HG03520 (cell line): Measurements from ENCODE around the gene BLCAP.

Experiments used
- ATAC-seq: cut with Tn5 transposase; IDR thresholded peaks from one replicate; pipeline ENCODE4 v1.9.1; 2021; ENCODE audit warnings: mild to moderate bottlenecking, moderate library complexity; ENCODE audit not compliant: unreplicated experiment

BLCAP gene

DNA sequence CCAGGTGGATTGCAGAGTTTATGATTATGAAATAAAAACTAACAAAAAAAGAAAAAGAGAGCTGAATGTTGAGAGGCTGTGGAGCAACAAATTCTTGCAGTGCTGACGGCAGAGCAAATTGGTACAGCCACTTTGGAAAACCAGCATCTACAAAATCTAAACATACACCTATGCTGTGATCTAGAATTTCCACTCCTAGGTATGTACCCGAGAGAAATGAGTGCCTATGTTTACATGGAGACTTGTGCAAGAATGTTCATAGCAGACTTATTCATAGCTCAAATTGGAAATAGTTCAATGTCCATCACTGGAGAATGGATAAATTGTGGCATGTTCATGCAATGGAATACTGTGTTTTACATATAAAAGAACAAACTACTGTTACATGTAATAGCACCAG, 3.0 kb upstream of the BLCAP start:
- ATAC-seq, result no peak

DNA sequence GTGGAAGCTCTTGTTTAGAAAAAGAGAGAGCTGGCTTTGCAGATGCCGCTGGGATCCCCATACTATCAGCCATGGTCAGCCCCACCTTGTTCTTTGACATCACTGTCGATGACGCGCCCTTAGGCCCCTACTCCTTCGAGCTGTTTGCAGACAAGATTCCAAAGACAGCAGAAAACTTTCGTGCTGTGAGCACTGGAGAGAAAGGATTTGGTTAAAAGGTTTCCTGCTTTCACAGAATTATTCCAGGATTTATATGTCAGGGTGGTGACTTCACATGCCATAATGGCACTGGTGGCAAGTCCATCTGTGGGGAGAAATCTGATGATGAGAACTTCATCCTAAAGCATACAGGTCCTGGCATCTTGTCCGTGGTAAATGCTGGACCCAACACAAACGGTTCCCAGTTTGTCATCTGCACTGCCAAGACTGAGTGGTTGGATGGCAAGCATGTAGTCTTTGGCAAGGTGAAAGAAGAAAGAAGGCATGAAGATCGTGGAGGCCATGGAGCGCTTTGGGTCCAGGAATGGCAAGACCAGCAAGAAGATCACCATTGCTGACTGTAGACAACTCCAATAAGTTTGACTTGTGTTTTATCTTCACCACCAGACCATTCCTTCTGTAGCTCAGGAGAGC, 2.4 kb upstream of the BLCAP start:
- no peak for ATAC-seq

DNA sequence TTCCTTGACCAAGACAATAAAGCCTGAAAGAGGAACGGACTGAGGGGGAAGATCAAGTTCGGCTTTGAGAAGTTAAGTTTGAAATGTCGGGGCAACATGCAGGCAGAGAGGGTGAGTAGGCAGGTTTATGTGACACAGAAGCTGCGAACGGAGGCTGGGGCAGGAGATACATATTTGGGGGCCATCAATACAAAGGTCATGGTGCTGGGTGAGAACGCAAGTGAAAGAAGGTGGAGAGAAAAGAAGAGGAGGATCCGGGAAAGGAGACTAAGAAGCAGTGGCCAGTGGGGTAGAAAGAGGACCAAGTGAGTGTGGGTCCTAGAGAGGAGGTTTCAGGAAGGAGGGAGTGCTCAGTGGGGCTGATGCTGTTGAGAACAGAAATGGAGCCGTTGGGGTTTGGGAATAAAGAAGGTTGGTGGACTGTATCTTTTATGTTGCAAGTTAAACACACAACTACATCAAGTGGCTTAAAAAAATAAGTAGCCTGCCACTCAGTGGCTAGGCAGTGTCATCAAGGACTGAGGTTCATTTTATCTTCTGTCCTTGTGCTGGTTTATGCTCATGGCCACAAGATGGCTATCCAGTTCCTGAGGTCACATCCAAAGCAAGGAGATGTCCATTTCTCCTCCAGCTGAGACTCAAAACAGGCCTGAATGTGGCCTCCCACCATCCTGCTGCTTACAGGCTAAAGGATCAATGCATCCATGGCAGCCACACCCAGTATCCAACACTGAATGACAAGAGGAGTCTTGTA, 1.7 kb upstream of the BLCAP start:
- no peak for ATAC-seq

DNA sequence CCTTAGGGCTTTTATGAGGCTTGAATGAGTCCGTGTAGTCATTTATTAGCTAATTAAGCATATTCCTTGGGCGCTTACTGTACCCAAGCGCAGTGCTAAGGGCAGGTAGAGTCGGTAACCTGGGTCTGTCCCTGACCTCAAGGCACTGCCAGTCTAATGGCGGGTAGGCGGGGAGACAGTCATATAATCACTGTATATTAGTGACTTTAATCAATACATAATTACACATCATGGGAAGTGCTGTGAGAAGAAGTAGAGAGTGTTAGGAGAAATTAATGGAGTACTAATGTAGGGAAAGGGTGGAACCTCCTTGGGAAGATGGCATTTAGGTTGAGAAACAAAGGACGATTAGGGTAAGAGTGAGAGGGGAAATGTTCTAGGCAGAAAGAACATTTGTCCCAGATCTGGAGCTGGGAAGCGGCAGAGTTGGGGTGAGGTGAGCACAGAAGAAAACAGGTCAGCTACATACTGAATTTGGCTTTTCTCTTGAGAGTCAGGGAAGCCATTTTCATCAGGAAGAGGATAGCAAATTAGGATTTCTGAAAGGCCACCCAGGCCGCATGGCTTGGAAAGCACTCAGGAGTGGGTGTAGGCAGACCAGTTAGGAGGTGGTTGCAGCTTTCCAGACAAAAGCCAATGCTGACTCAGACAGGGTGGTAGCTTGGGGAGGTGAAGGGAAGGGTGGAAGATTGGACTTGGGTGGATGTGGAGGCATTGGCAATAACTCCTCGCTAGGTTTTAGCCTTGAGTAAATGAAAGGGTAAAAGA, 954 bp upstream of the BLCAP start:
- ATAC-seq, result no peak

DNA sequence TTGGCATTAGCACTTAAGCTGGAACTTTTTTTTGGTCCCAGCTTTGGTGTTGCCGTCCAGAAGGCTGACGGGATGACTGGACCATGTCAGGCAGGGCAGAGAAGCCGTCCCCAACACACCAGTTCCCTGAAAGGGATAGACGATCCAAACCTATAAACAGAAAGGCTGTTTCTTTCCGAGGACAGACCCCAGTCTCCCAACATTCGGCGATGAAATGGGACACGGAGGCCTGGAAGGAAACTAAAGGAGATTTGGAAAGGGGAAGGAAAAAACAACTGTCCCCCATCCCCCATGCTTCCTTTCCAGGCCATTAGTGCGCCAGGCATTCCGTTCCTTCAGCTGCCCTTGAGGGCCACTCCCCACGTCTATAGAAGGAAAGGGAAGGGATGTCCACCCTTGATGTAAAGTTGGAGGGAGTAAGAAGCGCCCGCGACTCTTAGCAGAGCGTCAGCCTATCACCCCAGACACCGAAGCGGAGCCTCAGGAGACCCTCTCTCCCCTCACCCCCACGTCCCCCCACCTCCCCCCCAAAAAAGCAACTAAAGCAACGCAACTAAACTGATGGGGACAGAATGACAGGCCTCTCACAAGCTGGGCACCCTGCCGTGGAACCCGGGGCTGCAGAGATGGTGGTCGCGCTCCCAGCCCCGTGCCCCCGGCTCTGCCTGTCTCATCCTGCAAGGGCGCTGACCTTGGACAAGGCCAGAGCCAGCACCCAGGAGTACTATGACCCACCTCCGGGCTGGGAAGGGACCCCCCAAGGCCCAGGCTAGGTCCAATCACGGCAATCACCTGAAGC, 638 bp downstream of the BLCAP start:
- ATAC-seq, result no peak

DNA sequence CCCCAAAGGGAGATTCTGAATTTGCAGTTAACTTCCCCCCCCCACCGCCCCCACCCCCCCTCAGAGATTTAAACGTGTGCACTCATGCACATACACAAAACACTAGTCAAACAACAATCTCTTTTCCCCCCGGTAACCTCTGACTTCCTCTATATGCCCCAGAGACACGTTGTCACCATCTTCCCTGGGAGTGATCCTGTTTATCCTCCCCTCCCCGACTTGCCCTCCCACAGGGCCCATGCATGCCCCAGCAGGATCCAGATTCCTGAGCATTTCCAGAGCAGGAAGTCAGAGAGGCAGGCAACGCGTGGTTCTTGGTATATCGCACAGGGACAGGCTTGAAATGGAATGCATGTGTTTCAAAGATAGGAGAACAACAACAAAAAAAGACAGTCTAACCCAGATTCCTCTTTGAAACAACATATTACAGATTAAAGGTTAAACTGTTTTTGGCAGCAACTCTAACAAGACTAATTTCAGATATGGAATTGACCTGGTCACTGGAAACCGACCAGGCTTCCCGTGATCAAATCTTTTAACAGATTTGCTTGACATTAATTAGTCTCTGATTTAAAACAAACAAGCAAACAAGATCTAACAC, 1.3 kb downstream of the BLCAP start:
- no peak for ATAC-seq

DNA sequence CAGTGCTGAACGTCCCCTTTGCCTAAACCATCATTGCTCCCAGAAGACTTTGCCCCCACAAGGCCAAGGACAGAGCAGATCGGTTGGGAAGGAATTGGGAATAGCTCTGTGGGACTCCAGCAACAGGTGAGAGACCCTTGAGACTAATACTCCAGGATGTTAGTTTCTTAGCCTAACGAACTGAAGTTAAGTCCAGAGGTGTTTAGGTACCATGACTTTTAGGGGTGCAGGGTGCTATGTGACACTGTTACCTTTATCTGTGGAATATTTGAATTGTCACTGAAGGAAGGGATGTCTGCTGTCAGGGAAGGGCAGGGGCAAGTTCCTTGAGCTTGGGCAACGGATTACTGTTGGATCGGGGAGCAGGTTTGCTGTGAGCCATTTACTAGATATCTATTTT, 1.9 kb downstream of the BLCAP start:
- no peak for ATAC-seq

DNA sequence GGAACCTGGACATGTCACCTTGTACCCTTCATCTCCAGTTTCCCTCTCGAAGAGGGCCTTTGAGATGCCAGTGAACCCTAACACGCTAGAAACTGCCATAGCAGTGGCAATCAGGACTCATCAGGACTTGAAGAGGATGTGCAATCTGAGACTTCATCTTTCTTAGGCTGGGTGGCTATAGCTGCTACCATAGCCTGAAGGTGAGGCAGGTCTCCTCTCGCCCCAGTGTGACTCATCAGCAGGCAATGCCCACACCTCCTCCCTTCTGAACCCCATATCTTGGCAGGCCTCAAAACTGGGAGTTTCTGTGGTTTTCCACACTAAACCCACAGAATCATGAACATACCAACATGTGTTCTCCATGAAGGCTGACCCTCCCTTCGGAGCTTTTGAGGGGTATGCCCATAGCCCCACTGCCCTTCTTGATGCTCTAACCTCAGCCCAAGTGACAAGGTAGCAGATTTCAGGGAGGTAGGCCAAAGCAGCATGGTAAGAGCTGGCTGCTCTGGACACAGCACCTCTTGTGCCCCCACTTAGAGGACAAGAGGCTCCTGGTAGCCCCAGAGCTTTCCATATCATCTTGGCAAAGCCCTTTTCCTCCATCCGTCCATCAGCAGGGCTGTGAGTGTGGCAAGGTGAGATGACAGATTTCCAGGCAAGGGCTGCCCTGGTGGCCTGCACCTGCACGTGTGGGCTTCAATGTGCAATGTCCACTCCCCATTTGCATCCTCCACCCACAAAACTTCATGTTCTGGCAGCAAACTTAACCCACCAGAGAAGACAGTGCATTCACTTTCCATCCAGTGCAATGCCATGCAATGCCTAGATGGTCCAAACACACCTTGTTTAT, 2.6 kb downstream of the BLCAP start:
- no peak for ATAC-seq

DNA sequence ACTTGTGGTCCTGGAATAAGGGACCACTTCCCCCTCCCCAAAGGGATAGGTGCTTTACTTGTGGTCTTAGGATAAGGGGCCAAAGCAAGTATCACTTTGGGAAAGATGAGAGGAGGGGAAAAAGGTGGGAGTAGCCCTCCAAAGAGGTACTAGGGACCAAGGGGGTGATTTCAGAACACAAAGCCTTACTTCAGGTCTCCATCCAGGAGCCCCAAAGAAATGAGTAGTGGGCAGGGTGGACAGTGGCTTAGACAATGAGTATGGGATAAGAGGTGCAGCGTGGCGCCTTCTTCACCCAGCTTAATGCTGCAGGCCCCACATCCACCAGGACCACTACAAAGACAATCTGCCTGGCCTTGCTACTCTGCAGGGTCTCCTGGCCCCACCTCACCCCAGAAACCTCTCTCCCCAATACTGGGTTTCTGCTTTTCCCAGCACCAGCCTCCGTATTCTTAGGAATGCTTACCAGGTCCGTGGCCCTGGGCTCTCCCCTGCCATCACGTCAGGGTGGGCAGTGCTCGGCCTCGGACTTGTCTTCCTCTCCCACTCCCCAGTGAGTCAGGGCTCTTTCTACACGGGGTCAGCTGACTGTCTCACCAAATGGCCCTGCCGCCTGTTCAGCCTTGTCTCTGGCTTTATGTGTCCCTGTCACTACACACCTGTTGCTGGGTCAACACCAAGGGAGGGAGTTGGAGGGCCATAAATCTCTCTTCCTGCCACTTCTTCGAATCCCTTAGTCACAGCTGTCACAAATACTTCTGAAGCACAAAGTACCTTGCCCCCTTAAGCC, 3.6 kb downstream of the BLCAP start:
- ATAC-seq, result no peak

DNA sequence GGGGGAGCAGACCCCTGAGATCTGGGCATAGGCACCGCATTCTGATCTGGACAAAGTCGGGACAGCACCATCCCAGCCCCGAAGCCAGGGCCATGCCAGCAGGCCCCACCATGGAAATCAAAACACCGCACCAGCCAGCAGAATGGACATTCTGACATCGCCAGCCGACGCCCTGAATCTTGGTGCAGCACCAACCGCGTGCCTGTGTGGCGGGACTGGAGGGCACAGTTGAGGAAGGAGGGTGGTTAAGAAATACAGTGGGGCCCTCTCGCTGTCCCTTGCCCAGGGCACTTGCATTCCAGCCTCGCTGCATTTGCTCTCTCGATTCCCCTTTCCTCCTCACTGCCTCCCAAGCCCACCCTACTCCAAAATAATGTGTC, 4.7 kb downstream of the BLCAP start:
- ATAC-seq, result no peak

DNA sequence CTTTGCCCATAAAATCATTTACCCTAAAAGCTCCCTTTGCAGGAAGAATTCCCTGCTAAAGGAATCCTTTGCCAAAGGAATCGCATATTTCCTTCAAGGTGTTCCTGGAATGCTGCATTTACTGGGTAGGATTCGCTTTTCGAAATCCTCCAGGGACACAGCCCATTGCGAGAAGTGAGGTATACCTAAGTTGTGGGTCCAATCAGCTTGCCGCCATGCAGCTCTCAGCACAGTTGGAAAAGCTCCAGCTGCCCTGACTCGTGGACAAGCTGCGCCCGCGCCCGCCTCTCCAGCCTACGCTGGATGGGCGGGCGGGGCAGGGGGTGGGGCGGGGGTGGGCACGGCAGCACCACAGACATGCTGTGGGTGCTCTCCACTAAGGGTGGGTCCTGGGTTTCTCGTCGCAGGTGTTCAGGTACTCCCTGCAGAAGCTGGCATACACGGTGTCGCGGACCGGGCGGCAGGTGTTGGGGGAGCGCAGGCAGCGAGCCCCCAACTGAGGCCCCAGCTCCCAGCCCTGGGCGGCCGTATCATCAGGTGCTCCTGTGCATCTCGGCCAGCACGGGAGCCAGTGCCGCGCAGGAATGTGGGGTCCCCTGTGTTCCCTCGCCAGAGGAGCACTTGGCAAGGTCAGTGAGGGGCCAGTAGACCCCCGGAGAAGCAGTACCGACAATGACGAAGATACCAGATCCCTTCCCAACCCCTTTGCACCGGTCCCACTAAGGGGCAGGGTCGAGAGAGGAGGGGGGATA, 5.2 kb downstream of the BLCAP start:
- ATAC-seq, result no peak

DNA sequence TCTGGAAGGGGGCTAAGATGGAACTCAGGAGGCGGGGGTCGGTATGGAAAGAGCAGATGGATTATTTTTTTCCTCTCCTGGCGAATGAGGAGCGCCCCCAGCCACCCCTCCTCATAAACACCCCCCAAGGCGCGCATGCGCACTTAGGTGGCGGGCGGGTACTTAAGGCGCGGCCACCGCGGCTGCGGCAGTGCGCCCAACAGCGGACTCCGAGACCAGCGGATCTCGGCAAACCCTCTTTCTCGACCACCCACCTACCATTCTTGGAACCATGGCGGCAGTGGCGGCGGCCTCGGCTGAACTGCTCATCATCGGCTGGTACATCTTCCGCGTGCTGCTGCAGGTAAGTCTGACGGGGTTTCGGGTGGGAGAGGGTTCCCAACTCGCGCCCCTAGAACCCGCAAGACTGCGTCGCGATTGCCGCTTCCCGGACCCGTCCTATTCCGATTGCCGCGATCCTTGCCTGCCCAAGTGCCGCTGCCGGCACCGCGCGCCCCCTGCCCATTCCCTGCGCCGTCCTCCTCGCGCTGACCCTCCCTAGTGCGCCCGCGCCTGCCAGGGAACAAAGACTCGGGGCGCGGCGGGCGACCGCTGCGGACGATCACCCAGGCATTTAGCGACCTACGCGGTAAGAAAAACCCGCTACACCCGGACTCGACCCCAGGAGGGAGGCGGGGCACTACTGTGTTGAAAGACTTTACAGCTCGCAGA, 6.5 kb downstream of the BLCAP start, which contains the start of gene NNAT:
Gene NNAT, plus strand, starts transcription at position 190 of the 711 bp plus-strand sequence. Its CDS starts 82 bp downstream, at position 272.
- ATAC-seq, result no peak

DNA sequence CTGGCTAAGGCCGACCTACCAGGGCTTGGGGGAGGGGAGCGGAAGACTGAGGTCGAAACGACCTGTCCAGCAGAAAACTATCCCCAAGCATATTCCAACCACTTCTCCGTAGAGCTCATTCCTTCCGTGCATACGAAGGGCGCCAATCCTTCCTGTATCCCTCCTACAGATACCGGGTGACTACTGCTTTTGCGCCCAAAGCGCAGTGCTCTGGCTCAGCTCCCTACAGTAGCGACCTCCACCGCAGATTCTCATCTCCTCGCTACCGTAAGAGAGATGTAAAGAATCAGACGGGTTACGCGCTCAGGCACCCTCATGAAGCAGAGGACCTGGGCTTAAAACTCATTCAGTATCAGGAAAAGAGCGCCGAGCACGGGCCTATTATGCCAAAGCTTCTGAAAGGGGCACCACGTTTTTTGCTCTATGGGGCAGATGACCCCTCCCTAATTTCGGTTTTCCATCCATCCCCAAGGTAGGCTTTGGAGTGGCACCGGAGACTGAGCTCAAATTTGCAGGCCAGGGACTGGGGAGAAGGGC, 7.2 kb downstream of the BLCAP start:
- ATAC-seq, result no peak

DNA sequence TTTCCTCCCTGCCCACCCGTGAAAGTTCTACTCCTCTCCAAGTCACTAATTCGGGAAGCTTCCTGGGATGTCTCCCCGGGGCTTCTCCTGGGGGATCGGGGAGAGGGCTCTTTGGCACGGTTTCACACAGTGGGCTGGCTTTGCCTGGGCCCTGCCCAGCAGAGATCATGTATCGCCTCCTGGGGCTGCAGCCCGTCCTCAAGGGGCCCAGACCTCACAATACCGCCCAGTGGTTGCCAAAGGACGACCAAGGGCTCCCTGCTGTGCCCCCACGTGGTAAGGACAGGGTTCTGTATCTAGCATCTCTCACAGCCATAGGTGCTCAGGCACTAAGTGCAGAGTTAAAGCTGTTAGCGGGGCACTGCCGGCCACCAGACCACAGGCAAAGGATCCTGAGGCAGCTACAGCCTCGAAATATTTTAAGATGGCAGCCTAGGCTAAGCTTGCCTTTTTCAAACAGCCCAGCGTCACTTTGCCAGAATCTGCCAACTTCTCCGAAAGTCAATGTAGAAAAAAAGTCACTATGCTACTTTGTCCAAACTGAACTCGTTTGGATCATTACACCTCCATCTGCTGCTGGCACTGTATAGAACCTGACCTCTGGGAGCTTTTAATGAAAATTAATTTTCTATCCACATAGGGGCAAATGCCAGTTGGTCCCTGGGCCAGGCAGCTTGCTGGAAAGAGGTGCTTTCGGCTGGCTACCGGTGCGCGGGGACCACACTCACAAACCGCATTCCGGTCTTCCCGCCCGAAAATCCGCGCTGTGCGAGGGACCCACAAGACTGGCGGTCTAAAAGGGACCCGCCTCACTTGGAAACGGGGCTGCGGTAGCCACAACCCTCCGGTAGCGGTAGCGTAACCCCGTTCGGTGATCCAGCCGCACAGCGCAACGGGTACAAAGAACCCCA, 7.9 kb downstream of the BLCAP start:
- no peak for ATAC-seq

DNA sequence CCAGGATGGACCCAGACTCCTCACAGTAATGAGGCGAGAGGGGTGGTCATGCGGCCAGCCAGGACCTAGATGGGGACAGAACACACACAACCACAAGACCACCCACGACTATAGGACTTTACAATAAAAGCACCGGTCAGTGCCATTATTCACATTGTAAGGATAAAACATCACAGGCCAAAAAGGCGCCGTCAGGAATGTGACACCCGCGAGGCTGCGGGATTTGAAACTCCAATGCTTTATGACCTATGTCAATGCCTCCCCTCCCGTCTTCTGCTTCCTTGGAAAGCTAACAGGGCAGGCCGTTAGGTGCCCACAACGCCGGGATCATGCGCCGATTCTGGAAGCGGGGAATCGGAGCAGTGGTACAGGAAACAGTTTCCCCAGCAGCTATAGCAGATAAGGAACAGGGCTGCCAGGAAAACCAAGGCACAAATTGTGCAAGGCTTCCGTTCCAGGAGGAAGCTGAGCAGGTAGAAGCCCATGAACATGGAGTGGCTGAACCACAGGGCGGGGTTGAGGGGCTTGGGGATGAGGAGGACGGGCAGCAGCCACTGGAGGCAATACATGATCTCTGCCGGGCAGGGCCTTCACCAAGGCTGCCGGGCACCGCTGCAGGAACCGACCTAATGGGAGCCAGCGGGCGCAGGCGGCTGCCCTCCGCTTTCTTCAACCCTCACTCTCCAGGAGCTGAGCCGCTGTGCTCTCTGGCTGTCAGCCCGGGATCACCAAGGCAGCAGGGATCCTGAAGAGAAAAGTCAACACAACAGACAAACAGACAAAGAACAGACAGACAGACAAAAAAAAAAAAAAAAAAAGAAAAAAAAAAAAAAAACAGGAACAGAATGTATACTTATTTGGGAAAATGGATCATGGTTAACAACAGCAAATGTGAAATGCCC, 8.8 kb downstream of the BLCAP start:
- no peak for ATAC-seq
